Sigmoid colon (tissue), 4 donors: ENCODE results near the gene NRG2.

ENCODE experiments used
- CTCF ChIP-seq, 4 experiments: fragments of 450-650 bp in 3 of 4; fragments of 200-600 bp in 1 of 4; IDR thresholded peaks; one replicate each; pipeline ENCODE4 v1.5.1; 2016 to 2019; ENCODE audit warnings: antibody characterized with exemption in 4 of 4, mild to moderate bottlenecking in 3 of 4, moderate library complexity in 2 of 4
- EP300 ChIP-seq, 4 donors: sonication (generic); formaldehyde crosslinking; IDR thresholded peaks; one replicate each; pipeline ENCODE4 v1.6.1; 2017; ENCODE audit warnings: antibody characterized with exemption in 4 of 4
- POLR2A ChIP-seq, 2 donors: fragments of 450-650 bp; IDR thresholded peaks; one replicate each; pipeline ENCODE4 v1.6.1; 2016; ENCODE audit warnings: antibody characterized with exemption in 2 of 2, mild to moderate bottlenecking in 2 of 2, moderate library complexity in 2 of 2
- POLR2AphosphoS5 ChIP-seq, 4 donors: sonication (generic); formaldehyde crosslinking; IDR thresholded peaks; one replicate each; pipeline ENCODE4 v1.6.1; 2017; ENCODE audit warnings: antibody characterized with exemption in 4 of 4

GRCh38 chr5:139870677-139871076 lies 172.4 kb downstream of the NRG2 start:
- TF ChIP-seq CTCF (IDR thresholded peaks at IDR 0.05) (no peak), POLR2A (IDR thresholded peaks at IDR 0.05) (no peak), POLR2AphosphoS5 (IDR thresholded peaks at IDR 0.05) (no peak), EP300 (IDR thresholded peaks at IDR 0.05) (no peak)
